A673 (cell line): Measurements from ENCODE around the gene MXD3.

Source experiments
- EZH2 ChIP-seq: fragments of 200-600 bp; sonication (generic); IDR thresholded peaks from 2 replicates; pipeline ENCODE4 v1.6.1; 2017; ENCODE audit warnings: borderline replicate concordance, low read depth, mild to moderate bottlenecking, mixed read lengths, antibody characterized with exemption, low read length; ENCODE audit not compliant: poor library complexity, severe bottlenecking
- TF ChIP-seq, protein P1 (sequence below): fragments of 300-800, 200-600 bp; sonication (generic); conservative IDR thresholded peaks from 2 replicates; pipeline ENCODE4 v1.5.1; 2017; ENCODE audit warnings: low read depth, mild to moderate bottlenecking, antibody characterized with exemption, low read length, moderate library complexity, mixed read lengths

GRCh38 chr5:177320879-177321278, 9.2 kb upstream of the MXD3 start:
- TF ChIP-seq, protein P1, sequence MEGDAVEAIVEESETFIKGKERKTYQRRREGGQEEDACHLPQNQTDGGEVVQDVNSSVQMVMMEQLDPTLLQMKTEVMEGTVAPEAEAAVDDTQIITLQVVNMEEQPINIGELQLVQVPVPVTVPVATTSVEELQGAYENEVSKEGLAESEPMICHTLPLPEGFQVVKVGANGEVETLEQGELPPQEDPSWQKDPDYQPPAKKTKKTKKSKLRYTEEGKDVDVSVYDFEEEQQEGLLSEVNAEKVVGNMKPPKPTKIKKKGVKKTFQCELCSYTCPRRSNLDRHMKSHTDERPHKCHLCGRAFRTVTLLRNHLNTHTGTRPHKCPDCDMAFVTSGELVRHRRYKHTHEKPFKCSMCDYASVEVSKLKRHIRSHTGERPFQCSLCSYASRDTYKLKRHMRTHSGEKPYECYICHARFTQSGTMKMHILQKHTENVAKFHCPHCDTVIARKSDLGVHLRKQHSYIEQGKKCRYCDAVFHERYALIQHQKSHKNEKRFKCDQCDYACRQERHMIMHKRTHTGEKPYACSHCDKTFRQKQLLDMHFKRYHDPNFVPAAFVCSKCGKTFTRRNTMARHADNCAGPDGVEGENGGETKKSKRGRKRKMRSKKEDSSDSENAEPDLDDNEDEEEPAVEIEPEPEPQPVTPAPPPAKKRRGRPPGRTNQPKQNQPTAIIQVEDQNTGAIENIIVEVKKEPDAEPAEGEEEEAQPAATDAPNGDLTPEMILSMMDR: no peak
- no peak for TF ChIP-seq EZH2
